Gastroesophageal sphincter (tissue), 4 donors: ENCODE results near the gene HS3ST5. TPM values are rescaled to one million over a fixed set of nuclear protein-coding genes. Genes with fewer than 3 reads are reported as not detected.
"Not testable (repeated sequence)": the region's sequence is repeated elsewhere in the genome, so short reads cannot be mapped to it uniquely, and the experiment has no call there.

Experiments
- ATAC-seq: fragments of 150-250 bp; one replicate; pipeline ENCODE4 v1.9.1; 2016; ENCODE audit warnings: mild to moderate bottlenecking, moderate library complexity
- H3K27ac ChIP-seq, 4 donors: fragments of 200-600 bp; sonication (generic) in 3 of 4; 1 replicate in 3 of 4; 2 replicates in 1 of 4; pipeline ENCODE4 v1.5.1; 2016 to 2019
- H3K27me3 ChIP-seq: fragments of 200-600 bp; sonication (generic); one replicate; pipeline ENCODE4 v1.5.1; 2019
- H3K36me3 ChIP-seq, 2 donors: fragments of 200-600 bp; sonication (generic); one replicate each; pipeline ENCODE4 v1.5.1; 2019; ENCODE audit warnings: control low read depth in 1 of 2
- H3K4me1 ChIP-seq, 3 donors: fragments of 200-600 bp; sonication (generic); 1 replicate in 2 of 3; 2 replicates in 1 of 3; pipeline ENCODE4 v1.5.1; 2016 to 2019; ENCODE audit warnings: control low read depth in 2 of 3
- H3K4me3 ChIP-seq, 2 donors: fragments of 200-600 bp; sonication (generic); one replicate each; pipeline ENCODE4 v1.5.1; 2019; ENCODE audit warnings: mild to moderate bottlenecking in 1 of 2, moderate library complexity in 1 of 2
- H3K9me3 ChIP-seq, 3 donors: fragments of 200-600 bp; sonication (generic); one replicate each; pipeline ENCODE4 v1.5.1; 2017 to 2019; ENCODE audit warnings: control low read depth in 2 of 3
- CTCF ChIP-seq, 4 experiments: fragments of 200-600 bp in 2 of 4; fragments of 450-650 bp in 2 of 4; sonication (generic) in 1 of 4; IDR thresholded peaks; one replicate each; pipeline ENCODE4 v1.5.1; 2017 to 2019; ENCODE audit warnings: antibody characterized with exemption in 4 of 4, mild to moderate bottlenecking in 2 of 4, moderate library complexity in 2 of 4
- EP300 ChIP-seq: sonication (generic); formaldehyde crosslinking; IDR thresholded peaks from one replicate; pipeline ENCODE4 v1.6.1; 2017; ENCODE audit warnings: antibody characterized with exemption, mild to moderate bottlenecking
- POLR2A ChIP-seq, 2 donors: fragments of 450-650 bp; IDR thresholded peaks; one replicate each; pipeline ENCODE4 v1.6.1; 2017; ENCODE audit warnings: antibody characterized with exemption in 2 of 2, mild to moderate bottlenecking in 2 of 2, moderate library complexity in 1 of 2
- POLR2AphosphoS5 ChIP-seq: sonication (generic); formaldehyde crosslinking; IDR thresholded peaks from one replicate; pipeline ENCODE4 v1.6.1; 2017; ENCODE audit warnings: antibody characterized with exemption
- WGBS, 2 donors: methylation state at CpG; one replicate each; pipeline ENCODE4 v1.1.5; 2018; ENCODE audit warnings: low coverage in 1 of 2; 5-methylcytosine and 5-hydroxymethylcytosine counted together
- total RNA-seq, 4 donors: library from RNA; depleted of rRNA; stranded (reverse); fragments of >200 nt; gene quantifications; one replicate each; pipeline ENCODE4 v1.1.0, GENCODE V29; 2016

HS3ST5 gene
- total RNA-seq, 4 donors from 2014 or later: 0.13 TPM; not detected in 3

- H3K36me3 ChIP-seq: no peaks in the 10 kb centered on the region
- WGBS, 2 donors: 81 to 88% methylated on average over 5 of the region's 5 CpGs
- H3K9me3 ChIP-seq: no peaks in the 10 kb centered on the region
- H3K4me3 ChIP-seq: no peak overlapping the region
- H3K4me1 ChIP-seq: no peaks in the 10 kb centered on the region
- TF ChIP-seq EP300 (no peak), CTCF (IDR thresholded peaks at IDR 0.05) (no peak), POLR2A (IDR thresholded peaks at IDR 0.05) (no peak), POLR2AphosphoS5 (no peak)
- H3K27me3 ChIP-seq: no peaks in the 10 kb centered on the region
- H3K27ac ChIP-seq: no peak overlapping the region
- no peak for ATAC-seq
Observed at GRCh38 chr6:114315831-114316595, 26.8 kb downstream of the HS3ST5 start.

GRCh38 chr6:114313816-114314215, 29.0 kb downstream of the HS3ST5 start:
- H3K4me1 ChIP-seq, H3K27me3 ChIP-seq, H3K4me3 ChIP-seq, H3K9me3 ChIP-seq, ATAC-seq, H3K36me3 ChIP-seq, H3K27ac ChIP-seq: not testable (repeated sequence)
- WGBS, 2 donors: 93% methylated on average over 2 of the region's 6 CpGs; no CpG with 5 or more reads in 1 of the 2 donors

GRCh38 chr6:114312931-114313330, 29.9 kb downstream of the HS3ST5 start:
- ATAC-seq: no peak
- no peaks in the 10 kb centered on the region for H3K9me3 ChIP-seq
- H3K4me3 ChIP-seq: no peak overlapping the region
- TF ChIP-seq EP300 (no peak), POLR2AphosphoS5 (no peak), CTCF (IDR thresholded peaks at IDR 0.05) (no peak), POLR2A (IDR thresholded peaks at IDR 0.05) (no peak)
- no peaks in the 10 kb centered on the region for H3K36me3 ChIP-seq
- no peaks in the 10 kb centered on the region for H3K27me3 ChIP-seq
- H3K4me1 ChIP-seq: no peaks in the 10 kb centered on the region
- 94 to 100% methylated on average over 3 to 4 of the region's 4 CpGs for WGBS, 2 donors
- no peak overlapping the region for H3K27ac ChIP-seq

- 67 to 90% methylated on average over 2 of the region's 2 CpGs for WGBS, 2 donors
- H3K27me3 ChIP-seq: no peaks in the 10 kb centered on the region
- H3K27ac ChIP-seq: no peak overlapping the region
- TF ChIP-seq EP300: no peak
- no peak for TF ChIP-seq POLR2A (IDR thresholded peaks at IDR 0.05)
- no peak for TF ChIP-seq CTCF (IDR thresholded peaks at IDR 0.05)
- TF ChIP-seq POLR2AphosphoS5: no peak
- no peaks in the 10 kb centered on the region for H3K4me1 ChIP-seq
- no peak overlapping the region for H3K4me3 ChIP-seq
- H3K9me3 ChIP-seq: no peaks in the 10 kb centered on the region
- H3K36me3 ChIP-seq: no peaks in the 10 kb centered on the region
- no peak for ATAC-seq
Observed at GRCh38 chr6:114310053-114310452, 32.8 kb downstream of the HS3ST5 start.

- Histone ChIP-seq H3K4me3 (no peak overlapping the region), H3K9me3 (no peaks in the 10 kb centered on the region), H3K27ac (no peak overlapping the region), H3K36me3 (no peaks in the 10 kb centered on the region), H3K27me3 (no peaks in the 10 kb centered on the region), H3K4me1 (no peaks in the 10 kb centered on the region)
- peak in 2 of 4 experiments; percentile 16 to 39 for TF ChIP-seq CTCF (IDR thresholded peaks at IDR 0.05)
- TF ChIP-seq POLR2A (IDR thresholded peaks at IDR 0.05): no peak
- TF ChIP-seq EP300: no peak
- 71 to 73% methylated on average over 1 of the region's 1 CpG for WGBS, 2 donors
- no peak for ATAC-seq
Observed at GRCh38 chr6:114304304-114304887, 38.4 kb downstream of the HS3ST5 start.
